Heart right ventricle (tissue), 16 donors: ENCODE measurements around the gene IL6ST. TPM values are rescaled to one million over a fixed set of nuclear protein-coding genes. Genes with fewer than 3 reads are reported as not detected.

ENCODE experiments used
- ATAC-seq, 8 donors: fragments of 200-7000 bp; cut with Tn5 transposase; one replicate each; pipeline ENCODE4 v1.9.1; 2020; ENCODE audit warnings: mild to moderate bottlenecking in 8 of 8, moderate library complexity in 8 of 8, moderate number of reproducible peaks in 1 of 8
- DNase-seq, 2 donors: peaks; one replicate each; pipeline ENCODE4 v3.0.0-alpha.2; 2020
- H3K27ac ChIP-seq, 10 donors: fragments of 200-600 bp; sonication (generic) in 2 of 10; one replicate each; pipeline versions ENCODE4 v1.5.0 to v1.8.0; 2020 to 2022; ENCODE audit warnings: mild to moderate bottlenecking in 3 of 10
- H3K27me3 ChIP-seq, 7 donors: fragments of 200-600 bp; one replicate each; pipeline ENCODE4 v1.8.0; 2021 to 2022; ENCODE audit warnings: mild to moderate bottlenecking in 2 of 7
- H3K36me3 ChIP-seq, 9 donors: fragments of 200-600 bp; sonication (generic) in 1 of 9; one replicate each; pipeline versions ENCODE4 v1.5.0 to v1.8.0; 2020 to 2022; ENCODE audit warnings: mild to moderate bottlenecking in 2 of 9
- H3K4me1 ChIP-seq, 9 donors: fragments of 200-600 bp; sonication (generic) in 1 of 9; one replicate each; pipeline versions ENCODE4 v1.5.0 to v1.8.0; 2020 to 2022; ENCODE audit warnings: mild to moderate bottlenecking in 4 of 9
- H3K4me3 ChIP-seq, 10 donors: fragments of 200-600 bp; sonication (generic) in 2 of 10; one replicate each; pipeline versions ENCODE4 v1.5.0 to v1.8.0; 2020 to 2022; ENCODE audit warnings: mild to moderate bottlenecking in 7 of 10, moderate library complexity in 2 of 10
- H3K9me3 ChIP-seq, 11 donors: fragments of 200-600 bp in 10 of 11; sonication (generic) in 2 of 11; one replicate each; pipeline versions ENCODE4 v1.5.0 to v1.8.0; 2013 to 2022; ENCODE audit warnings: mild to moderate bottlenecking in 2 of 11, control low read depth in 1 of 11, moderate library complexity in 1 of 11
- whole genome bisulfite sequencing, 2 donors: extraction: QIAGEN DNeasy Blood & Tissue Kit; methylation state at CpG; one replicate each; pipeline ENCODE4 v1.1.7; 2013; ENCODE audit warnings: inconsistent platforms in 1 of 2; 5-methylcytosine and 5-hydroxymethylcytosine counted together
- intact Hi-C, 10 donors: fragments of 100-400 bp; cut with DNase I; formaldehyde crosslinking; loops; one replicate each; pipeline versions ENCODE4 v1.11.1 to v1.14.2; 2022
- polyA plus RNA-seq, 2 donors: library from polyadenylated mRNA; stranded (reverse); fragments of 200-250 nt; gene quantifications; one replicate each; pipeline ENCODE4 v1.2.3, GENCODE V29; 2013
- total RNA-seq, 10 donors: library from RNA; stranded (reverse); fragmentation: NEBNext Ultra II Directional in 3 of 10; extraction: Animal tissue kit (Norgen Biotek cat#: 25700) in 3 of 10; gene quantifications; one replicate each; pipeline versions ENCODE4 v1.2.1 to v1.2.4, GENCODE V29; 2021 to 2023
- TF ChIP-seq, protein P1 (sequence below), 9 donors: fragments of 200-600 bp; sonication (generic) in 2 of 9; IDR thresholded peaks; one replicate each; pipeline versions ENCODE4 v1.5.0 to v1.8.0; 2021 to 2022; ENCODE audit warnings: antibody characterized with exemption in 9 of 9, mild to moderate bottlenecking in 5 of 9, moderate library complexity in 1 of 9
- donor health status: Arrhythmogenic right ventricular cardiomyopathy.
- donor health status: ischemic (EF 13 %, LVEDD 7.1; RV severe dilation, severe dysfunction).
- donor health status: healthy with polysubstance abuse.
- donor health status: DM: no; HTN: yes; CAD: no.
- donor health status: DM: no; HTN: no; CAD: no.
- donor health status: ischemic (EF 25% LVEDD 6.9; RV normal size, moderate dysfunction).
- donor health status: ischemic (EF 25% LVEDD 5.7; RV mildly dilated, moderate dysfunction).
- donor health status: healthy.
- donor health status: DM: yes; HTN: yes; CAD: no.
- donor health status: Ischemic cardiomyopathy.
- donor health status: ischemic (EF 35%, LVEDD 5.7; RV mildly dilated, moderate dysfunction).
- donor health status: nonischemic (EF 11% LVEDD 7.7; RV severe dilation, severe dysfunction).
- donor health status: DM: yes; HTN: yes; CAD: no.
- donor health status: PGD.
- donor health status: ischemic (EF 29% LVEDD 5.4; RV normal size, mild dysfunction).
- donor health status: nonischemic (EF 23%, LVEDD 6.1; RV moderate dilation, normal function).

IL6ST gene
- total and polyA plus RNA-seq, 12 donors, result 23.7 to 190 (median 134) TPM

DNA sequence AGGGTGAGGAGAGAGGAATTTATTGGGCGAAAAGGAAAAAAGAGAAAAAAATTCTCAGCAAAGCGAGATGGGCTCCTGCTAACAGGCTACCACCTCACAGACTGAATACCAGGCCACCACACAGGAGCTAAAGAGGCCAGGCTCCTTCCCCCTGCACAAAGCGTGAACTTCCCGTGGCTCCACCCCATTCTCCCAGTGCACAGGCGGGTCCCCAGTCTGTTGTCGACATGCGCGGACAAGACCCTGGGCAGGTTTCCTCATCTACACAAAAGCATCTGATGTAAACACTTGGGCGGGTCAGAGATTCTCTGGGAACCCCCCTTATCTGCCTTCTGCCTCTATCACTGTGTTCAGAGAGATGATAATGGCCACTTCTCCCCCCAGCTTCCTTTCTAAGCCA, 109.4 kb downstream of the IL6ST start:
- Histone ChIP-seq H3K4me1 (no peaks in the 10 kb centered on the region), H3K9me3 (no peaks in the 10 kb centered on the region), H3K27ac (no peak overlapping the region), H3K36me3 (no peaks in the 10 kb centered on the region), H3K4me3 (no peak overlapping the region), H3K27me3 (no peaks in the 10 kb centered on the region)
- ATAC-seq (no peak), DNase-seq (no peak)
- whole genome bisulfite sequencing, 2 donors, result 78 to 79% methylated on average over 9 of the region's 9 CpGs
- intact Hi-C loops, result no loop called here
- TF ChIP-seq, protein P1, sequence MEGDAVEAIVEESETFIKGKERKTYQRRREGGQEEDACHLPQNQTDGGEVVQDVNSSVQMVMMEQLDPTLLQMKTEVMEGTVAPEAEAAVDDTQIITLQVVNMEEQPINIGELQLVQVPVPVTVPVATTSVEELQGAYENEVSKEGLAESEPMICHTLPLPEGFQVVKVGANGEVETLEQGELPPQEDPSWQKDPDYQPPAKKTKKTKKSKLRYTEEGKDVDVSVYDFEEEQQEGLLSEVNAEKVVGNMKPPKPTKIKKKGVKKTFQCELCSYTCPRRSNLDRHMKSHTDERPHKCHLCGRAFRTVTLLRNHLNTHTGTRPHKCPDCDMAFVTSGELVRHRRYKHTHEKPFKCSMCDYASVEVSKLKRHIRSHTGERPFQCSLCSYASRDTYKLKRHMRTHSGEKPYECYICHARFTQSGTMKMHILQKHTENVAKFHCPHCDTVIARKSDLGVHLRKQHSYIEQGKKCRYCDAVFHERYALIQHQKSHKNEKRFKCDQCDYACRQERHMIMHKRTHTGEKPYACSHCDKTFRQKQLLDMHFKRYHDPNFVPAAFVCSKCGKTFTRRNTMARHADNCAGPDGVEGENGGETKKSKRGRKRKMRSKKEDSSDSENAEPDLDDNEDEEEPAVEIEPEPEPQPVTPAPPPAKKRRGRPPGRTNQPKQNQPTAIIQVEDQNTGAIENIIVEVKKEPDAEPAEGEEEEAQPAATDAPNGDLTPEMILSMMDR (IDR thresholded peaks at IDR 0.05), result no peak

Other genes starting within 250 kb of the IL6ST start
- gene IL31RA, start 143.6 kb downstream of the IL6ST start, total RNA-seq, result 1 to 10 TPM in 4 of 10 donors, under 1 TPM in 3, not detected in 3; 0.21 to 1.6 (median 1.3) TPM
- under 1 TPM; 0.06 to 0.22 TPM for gene IL31RA, start 143.6 kb downstream of the IL6ST start, polyA plus RNA-seq
- under 1 TPM in 1 of 10 donors, not detected in 9; 0.72 TPM for gene ANKRD55, start 238.4 kb upstream of the IL6ST start, total RNA-seq
- under 1 TPM in 1 of 2 donors, not detected in 1; 0.01 TPM for gene ANKRD55, start 238.4 kb upstream of the IL6ST start, polyA plus RNA-seq